ENCODE measurements around the gene NUTM2B.
A peak's percentile ranks its signal among the peaks of the same experiment; 100 is the strongest.
"Not testable (repeated sequence)": the region's sequence is repeated elsewhere in the genome, so short reads cannot be mapped to it uniquely, and the experiment has no call there.

The NUTM2B gene

GRCh38 chr10:79702927-79703326, at the start of gene NUTM2B:
TSS of gene NUTM2B (plus strand) at chr10:79703227. CDS start at chr10:79703610, 383 bp downstream.
- DNase-seq: not testable (repeated sequence)

GRCh38 chr10:79663287-79663686, 39.7 kb upstream of the NUTM2B start:
- DNase-seq: not testable (repeated sequence)

- not testable (repeated sequence) for DNase-seq
These were observed 38.3 kb upstream of the NUTM2B start for GRCh38 chr10:79664686-79665085.

- not testable (repeated sequence) for DNase-seq
These were observed 33.7 kb upstream of the NUTM2B start for GRCh38 chr10:79669248-79669788.

- DNase-seq: not testable (repeated sequence)
These were observed 28.1 kb upstream of the NUTM2B start for GRCh38 chr10:79674878-79675277.

- DNase-seq: not testable (repeated sequence)
These were observed 19.8 kb upstream of the NUTM2B start for GRCh38 chr10:79683026-79683883.

GRCh38 chr10:79683884-79684720, 18.9 kb upstream of the NUTM2B start:
- not testable (repeated sequence) for DNase-seq

GRCh38 chr10:79685044-79685685, 17.9 kb upstream of the NUTM2B start:
- peak; percentile 81 for DNase-seq

- DNase-seq: not testable (repeated sequence)
These were observed 16.4 kb upstream of the NUTM2B start for GRCh38 chr10:79686595-79686994.

GRCh38 chr10:79687406-79688150, 15.4 kb upstream of the NUTM2B start:
- DNase-seq: not testable (repeated sequence)

- DNase-seq: not testable (repeated sequence)
These were observed 14.2 kb upstream of the NUTM2B start for GRCh38 chr10:79688798-79689197.

- not testable (repeated sequence) for DNase-seq
These were observed 6.4 kb upstream of the NUTM2B start for GRCh38 chr10:79696596-79696995.

- not testable (repeated sequence) for DNase-seq
These were observed 5.9 kb upstream of the NUTM2B start for GRCh38 chr10:79697141-79697540.

- not testable (repeated sequence) for DNase-seq
These were observed 2.6 kb upstream of the NUTM2B start for GRCh38 chr10:79700381-79700944.

GRCh38 chr10:79707017-79707416, 4.0 kb downstream of the NUTM2B start:
- DNase-seq: not testable (repeated sequence)

- not testable (repeated sequence) for DNase-seq
These were observed 11.9 kb downstream of the NUTM2B start for GRCh38 chr10:79714976-79715375.

GRCh38 chr10:79716917-79717579, 14.0 kb downstream of the NUTM2B start:
- DNase-seq: not testable (repeated sequence)

- not testable (repeated sequence) for DNase-seq
These were observed 17.0 kb downstream of the NUTM2B start for GRCh38 chr10:79720000-79720399.

GRCh38 chr10:79726620-79727019, 23.6 kb downstream of the NUTM2B start:
- not testable (repeated sequence) for DNase-seq

GRCh38 chr10:79744844-79745243, 41.8 kb downstream of the NUTM2B start:
- DNase-seq: peak; percentile 91

GRCh38 chr10:79748510-79748909, 45.5 kb downstream of the NUTM2B start:
- not testable (repeated sequence) for DNase-seq
